ENCODE measurements around the gene TRPM8. TPM values are rescaled to one million over a fixed set of nuclear protein-coding genes. Genes with fewer than 3 reads are reported as not detected.

Gene TRPM8
- total RNA-seq, 2 donors from 2014 or later, result 0.78 TPM; not detected in 1

DNA sequence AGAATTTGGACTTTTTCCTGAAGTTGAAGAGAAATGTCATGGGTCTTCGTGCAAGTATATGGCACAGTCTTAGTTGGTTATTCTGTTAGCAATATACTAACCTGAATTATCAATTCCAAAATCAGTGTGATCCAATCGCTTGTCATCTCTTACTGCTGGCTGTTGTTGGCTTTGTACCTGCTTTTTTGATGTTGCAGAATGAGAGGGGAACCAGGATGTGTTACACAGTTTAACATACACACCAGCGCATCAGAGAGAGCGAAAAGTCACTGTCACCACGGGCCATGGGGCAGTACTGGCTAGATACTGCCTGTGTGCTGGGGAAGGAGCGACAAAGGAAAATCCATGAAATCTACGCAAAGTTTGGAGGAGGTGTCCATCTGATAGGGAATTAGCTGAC lies 74.0 kb downstream of the TRPM8 start:
- no peak overlapping the region for H3K27ac ChIP-seq
- H3K27me3 ChIP-seq, result no peaks in the 10 kb centered on the region
- no peak for DNase-seq
- no peaks in the 10 kb centered on the region for H3K9me3 ChIP-seq
- TF ChIP-seq, protein P1, sequence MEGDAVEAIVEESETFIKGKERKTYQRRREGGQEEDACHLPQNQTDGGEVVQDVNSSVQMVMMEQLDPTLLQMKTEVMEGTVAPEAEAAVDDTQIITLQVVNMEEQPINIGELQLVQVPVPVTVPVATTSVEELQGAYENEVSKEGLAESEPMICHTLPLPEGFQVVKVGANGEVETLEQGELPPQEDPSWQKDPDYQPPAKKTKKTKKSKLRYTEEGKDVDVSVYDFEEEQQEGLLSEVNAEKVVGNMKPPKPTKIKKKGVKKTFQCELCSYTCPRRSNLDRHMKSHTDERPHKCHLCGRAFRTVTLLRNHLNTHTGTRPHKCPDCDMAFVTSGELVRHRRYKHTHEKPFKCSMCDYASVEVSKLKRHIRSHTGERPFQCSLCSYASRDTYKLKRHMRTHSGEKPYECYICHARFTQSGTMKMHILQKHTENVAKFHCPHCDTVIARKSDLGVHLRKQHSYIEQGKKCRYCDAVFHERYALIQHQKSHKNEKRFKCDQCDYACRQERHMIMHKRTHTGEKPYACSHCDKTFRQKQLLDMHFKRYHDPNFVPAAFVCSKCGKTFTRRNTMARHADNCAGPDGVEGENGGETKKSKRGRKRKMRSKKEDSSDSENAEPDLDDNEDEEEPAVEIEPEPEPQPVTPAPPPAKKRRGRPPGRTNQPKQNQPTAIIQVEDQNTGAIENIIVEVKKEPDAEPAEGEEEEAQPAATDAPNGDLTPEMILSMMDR (IDR thresholded peaks at IDR 0.05), result no peak
- TF ChIP-seq POLR2A (IDR thresholded peaks at IDR 0.05), result no peak
- no peaks in the 10 kb centered on the region for H3K36me3 ChIP-seq (replicated peaks in 1 of 2; ENCODE audit: insufficient read depth in 1 of 2, low read depth in 2 of 2)
- intact Hi-C loops (cut with DNase I), result no loop called here
- 80 to 91% methylated on average over 7 of the region's 7 CpGs for WGBS, 2 donors
- no peaks in the 10 kb centered on the region for H3K4me1 ChIP-seq
- H3K4me3 ChIP-seq, result no peak overlapping the region
- ATAC-seq, result no peak

GRCh38 chr2:233992513-233993217 lies 75.5 kb downstream of the TRPM8 start:
- Histone ChIP-seq H3K36me3 (replicated peaks in 1 of 2; ENCODE audit: insufficient read depth in 1 of 2, low read depth in 2 of 2) (no peaks in the 10 kb centered on the region), H3K9me3 (no peaks in the 10 kb centered on the region), H3K27ac (no peak overlapping the region), H3K27me3 (no peaks in the 10 kb centered on the region), H3K4me3 (no peak overlapping the region), H3K4me1 (no peaks in the 10 kb centered on the region)
- intact Hi-C loops (cut with DNase I), result no loop called here
- TF ChIP-seq POLR2A (IDR thresholded peaks at IDR 0.05), result no peak
- ATAC-seq, result no peak
- 72 to 87% methylated on average over 7 of the region's 7 CpGs for WGBS, 2 donors
- no peak for DNase-seq

DNA sequence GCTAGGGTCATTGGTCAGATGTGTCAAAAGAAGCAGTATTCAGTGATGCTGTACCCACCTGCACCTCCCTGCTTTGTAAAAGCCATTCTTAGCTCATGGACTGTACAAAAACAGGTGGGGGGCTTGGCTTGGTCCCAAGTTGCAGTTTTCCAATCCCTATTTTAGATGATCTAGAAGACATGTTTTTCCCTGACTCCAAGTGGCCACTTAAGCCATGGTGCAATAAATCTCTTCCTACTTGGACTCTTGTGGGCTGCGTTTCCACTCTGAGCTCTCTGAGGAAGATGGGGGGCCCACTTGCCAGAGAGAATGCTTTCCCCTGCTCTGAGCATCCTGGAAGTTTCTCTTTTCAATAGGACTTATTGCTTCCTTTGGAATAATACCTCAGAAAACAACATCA lies 76.3 kb downstream of the TRPM8 start:
- Histone ChIP-seq H3K27me3 (no peaks in the 10 kb centered on the region), H3K4me3 (no peak overlapping the region), H3K27ac (no peak overlapping the region), H3K36me3 (replicated peaks in 1 of 2; ENCODE audit: insufficient read depth in 1 of 2, low read depth in 2 of 2) (no peaks in the 10 kb centered on the region), H3K4me1 (no peaks in the 10 kb centered on the region), H3K9me3 (no peaks in the 10 kb centered on the region)
- DNase-seq, result no peak
- TF ChIP-seq, protein P1 (IDR thresholded peaks at IDR 0.05), result no peak
- no peak for TF ChIP-seq POLR2A (IDR thresholded peaks at IDR 0.05)
- intact Hi-C loops (cut with DNase I), result no loop called here
- WGBS, 2 donors, result 64 to 100% methylated on average over 1 of the region's 1 CpG
- ATAC-seq, result no peak

GRCh38 chr2:233994151-233994550 lies 77.0 kb downstream of the TRPM8 start:
- 69 to 81% methylated on average over 4 to 5 of the region's 5 CpGs for WGBS, 2 donors
- TF ChIP-seq, protein P1 (IDR thresholded peaks at IDR 0.05), result no peak
- TF ChIP-seq POLR2A (IDR thresholded peaks at IDR 0.05), result no peak
- Histone ChIP-seq H3K4me3 (no peak overlapping the region), H3K27me3 (no peaks in the 10 kb centered on the region), H3K4me1 (no peaks in the 10 kb centered on the region), H3K27ac (no peak overlapping the region), H3K9me3 (no peaks in the 10 kb centered on the region), H3K36me3 (replicated peaks in 1 of 2; ENCODE audit: insufficient read depth in 1 of 2, low read depth in 2 of 2) (no peaks in the 10 kb centered on the region)
- no peak for ATAC-seq
- DNase-seq, result no peak
- intact Hi-C loops (cut with DNase I), result no loop called here

DNA sequence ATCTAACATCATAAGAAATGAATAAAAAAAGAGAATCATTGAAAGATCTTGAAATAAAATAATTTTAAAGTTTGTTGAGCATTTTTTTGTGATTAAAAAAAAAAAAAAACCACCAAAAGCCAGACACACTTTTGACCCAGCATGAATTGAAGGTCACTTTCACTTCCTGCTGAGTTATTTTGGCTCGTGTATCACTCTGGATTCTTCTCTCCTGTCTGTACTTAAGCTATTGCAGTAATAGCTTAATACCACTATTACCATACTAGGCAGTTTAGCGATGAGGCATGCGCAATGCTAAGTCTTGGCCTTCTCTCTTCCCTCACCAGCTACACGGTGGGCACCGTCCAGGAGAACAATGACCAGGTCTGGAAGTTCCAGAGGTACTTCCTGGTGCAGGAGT lies 78.8 kb downstream of the TRPM8 start:
- Histone ChIP-seq H3K27ac (no peak overlapping the region), H3K27me3 (no peaks in the 10 kb centered on the region), H3K4me1 (no peaks in the 10 kb centered on the region), H3K36me3 (replicated peaks in 1 of 2; ENCODE audit: insufficient read depth in 1 of 2, low read depth in 2 of 2) (no peaks in the 10 kb centered on the region), H3K4me3 (no peak overlapping the region), H3K9me3 (no peaks in the 10 kb centered on the region)
- WGBS, 2 donors, result 67 to 71% methylated on average over 5 of the region's 5 CpGs
- DNase-seq (no peak), ATAC-seq (no peak)
- intact Hi-C loops (cut with DNase I), result no loop called here
- TF ChIP-seq, protein P1 (IDR thresholded peaks at IDR 0.05), result no peak
- TF ChIP-seq POLR2A (IDR thresholded peaks at IDR 0.05), result no peak
